Stimulated activated CD4-positive, alpha-beta T cell treated with anti-CD3 and anti-CD28 coated beads, Interleukin-1b, Interleukin-23, amount 100 ng/mL, for 48 hours (primary cell): ENCODE results near the gene PTGR2.
A peak's percentile ranks its signal among the peaks of the same experiment; 100 is the strongest.
"Not testable (repeated sequence)": the region's sequence is repeated elsewhere in the genome, so short reads cannot be mapped to it uniquely, and the experiment has no call there.

Experiments
- DNase-seq: peaks from one replicate; pipeline ENCODE4 v3.0.0-alpha.2; 2020

PTGR2 gene

DNA sequence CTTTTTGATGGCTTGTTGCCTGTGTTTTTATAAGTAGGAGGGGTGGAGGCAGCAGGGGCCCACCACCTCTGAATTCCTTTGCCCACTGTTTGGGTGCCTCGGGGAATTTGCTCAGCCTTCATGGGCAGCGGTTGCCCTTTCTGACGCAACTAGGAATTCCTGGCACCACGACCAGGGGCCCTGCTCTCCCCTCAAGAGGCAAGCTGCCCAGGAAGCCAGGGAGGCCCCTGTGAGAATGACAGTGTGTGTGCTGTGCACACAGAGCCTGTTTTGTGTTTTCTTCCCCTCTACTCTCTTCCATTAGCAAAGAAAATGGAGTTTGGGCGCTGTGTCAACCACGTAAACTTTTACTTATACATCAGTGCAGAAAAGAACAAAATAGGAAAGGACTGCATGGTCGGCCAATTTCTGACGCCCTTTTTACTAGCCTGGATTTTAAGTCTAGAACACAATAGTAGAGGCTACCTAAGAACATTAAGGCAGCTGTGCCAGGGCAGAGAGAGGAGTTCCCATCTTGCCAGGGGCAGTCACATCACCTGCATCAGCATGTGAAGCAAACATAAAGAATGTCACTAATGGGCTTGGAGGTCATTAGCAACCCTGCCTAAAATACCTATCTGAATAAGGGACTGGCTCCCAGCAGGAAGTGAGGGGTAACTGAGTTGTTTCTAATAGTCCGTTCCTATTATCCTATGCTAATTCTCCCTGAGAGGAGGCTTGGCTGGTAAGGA is 17.9 kb upstream of the PTGR2 start:
- no peak for DNase-seq

DNA sequence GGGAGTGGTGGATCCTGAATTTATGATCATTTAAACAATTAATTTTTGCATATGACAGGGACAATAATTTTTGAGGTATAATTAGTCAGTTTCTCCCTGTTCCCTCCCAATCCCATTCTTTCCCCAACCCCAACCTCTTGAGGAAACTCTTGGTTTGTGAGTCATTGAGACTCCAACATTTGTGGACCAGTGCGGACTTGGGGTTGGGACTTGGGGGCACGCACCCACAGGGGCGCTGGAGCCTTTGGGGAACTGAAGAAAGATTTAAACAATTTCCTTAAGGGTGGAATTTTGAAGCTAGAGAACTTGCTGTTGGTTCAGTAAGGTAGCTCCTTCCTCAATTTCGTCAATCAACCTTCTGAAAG is 17.4 kb upstream of the PTGR2 start:
- DNase-seq, result no peak

DNA sequence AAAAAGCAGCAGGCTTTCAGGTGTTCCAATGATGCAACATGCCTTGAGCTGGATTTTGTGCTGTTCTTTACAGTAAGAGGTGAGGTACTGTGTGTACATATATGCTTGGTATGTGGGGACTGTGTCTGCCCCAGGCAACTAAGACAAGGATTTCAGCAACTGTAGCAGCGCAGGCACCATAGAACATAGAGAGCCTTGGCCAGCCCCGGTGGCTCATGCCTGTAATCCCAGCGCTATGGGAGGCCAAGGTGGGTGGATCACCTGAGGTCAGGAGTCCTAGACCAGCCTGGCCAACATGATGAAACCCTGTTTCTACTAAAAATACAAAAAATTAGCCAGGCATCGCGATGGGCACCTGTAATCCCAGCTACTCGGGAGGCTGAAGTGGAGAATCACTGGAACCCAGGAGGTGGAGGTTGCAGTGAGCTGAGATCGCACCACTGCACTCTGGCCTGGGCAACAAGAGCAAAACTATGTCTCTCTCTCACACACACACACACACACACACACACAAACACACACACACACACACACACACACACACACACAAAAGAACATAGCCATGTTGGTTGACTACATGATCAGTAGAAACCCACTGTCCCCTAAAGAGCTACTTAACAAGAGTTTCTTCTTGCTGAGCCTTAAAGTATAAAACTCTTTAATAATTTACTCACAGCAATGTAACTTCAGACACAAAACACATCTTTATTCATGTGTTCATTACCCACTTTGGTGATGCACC is 13.2 kb upstream of the PTGR2 start:
- DNase-seq, result not testable (repeated sequence)

DNA sequence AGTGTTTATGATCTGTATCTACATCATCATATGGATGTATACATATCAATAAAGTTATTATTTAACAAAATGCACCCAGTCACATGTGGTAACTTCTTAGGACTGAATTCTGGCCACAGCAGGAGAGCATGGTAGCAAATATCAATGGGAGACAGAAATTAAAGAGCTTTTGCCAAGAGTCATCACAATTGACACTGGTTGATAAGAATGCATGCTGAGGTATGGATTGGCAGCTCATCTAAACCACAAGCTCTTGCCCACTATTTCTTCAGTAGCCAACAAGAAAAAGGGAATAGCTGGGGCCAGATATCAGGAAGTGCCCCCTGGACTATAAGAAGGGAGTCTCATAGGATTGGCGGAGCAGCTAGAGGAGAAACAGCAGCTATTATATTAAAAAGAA is 9.4 kb upstream of the PTGR2 start:
- no peak for DNase-seq

DNA sequence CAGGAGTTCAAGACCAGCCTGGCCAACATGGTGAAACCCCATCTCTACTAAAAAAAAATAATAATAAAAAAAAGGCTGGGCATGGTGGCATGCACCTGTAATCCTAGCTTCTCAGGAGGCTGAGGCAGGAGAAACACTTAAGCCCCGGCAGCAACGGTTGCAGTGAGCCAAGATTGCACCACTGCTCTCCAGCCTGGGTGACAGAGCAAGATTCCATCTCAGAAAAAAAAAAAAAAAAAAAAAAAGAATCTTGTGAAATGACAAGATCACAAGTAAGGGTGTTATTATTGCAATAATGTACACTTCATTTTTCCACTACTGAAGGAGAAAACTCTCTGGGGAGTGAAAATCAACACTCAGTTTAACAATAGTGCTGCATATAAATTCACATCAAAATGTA is 8.8 kb upstream of the PTGR2 start:
- no peak for DNase-seq

DNA sequence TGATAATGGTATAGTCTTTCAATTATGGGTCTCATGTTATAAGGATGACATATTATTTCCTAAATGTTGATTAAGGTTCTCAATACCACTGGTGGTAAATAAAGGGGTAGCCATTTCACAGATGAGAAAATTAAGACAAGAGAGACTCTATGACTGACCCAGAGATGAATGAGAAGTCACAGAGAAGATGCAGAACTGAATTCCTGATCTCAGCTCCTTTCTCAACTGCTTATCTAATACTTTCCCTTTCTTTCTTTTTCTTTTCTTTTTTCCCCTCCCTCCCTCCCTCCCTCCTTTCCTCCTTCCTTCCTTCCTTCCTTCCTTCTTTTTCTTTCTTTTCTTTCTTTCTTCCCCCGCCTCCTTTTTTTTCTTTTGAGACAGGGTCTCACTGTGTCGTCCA is 8.3 kb upstream of the PTGR2 start:
- no peak for DNase-seq

DNA sequence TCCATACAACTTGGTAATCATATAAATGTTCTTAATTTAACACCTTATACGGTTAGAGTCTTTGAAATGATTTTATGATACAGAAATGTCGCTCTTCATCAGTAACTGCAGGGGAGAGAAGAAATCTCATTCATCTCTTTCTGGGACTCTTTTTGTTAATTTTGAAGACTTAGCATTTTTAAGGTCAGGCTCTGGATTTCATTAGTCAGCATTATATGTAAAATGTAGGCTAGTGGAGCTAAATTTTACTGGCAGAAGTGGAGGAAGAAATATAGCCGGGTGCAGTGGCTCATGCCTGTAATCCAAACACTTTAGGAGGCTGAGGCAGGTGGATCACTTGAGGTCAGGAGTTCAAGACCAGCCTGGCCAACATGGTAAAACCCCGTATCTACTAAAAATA is 4.7 kb upstream of the PTGR2 start:
- no peak for DNase-seq

DNA sequence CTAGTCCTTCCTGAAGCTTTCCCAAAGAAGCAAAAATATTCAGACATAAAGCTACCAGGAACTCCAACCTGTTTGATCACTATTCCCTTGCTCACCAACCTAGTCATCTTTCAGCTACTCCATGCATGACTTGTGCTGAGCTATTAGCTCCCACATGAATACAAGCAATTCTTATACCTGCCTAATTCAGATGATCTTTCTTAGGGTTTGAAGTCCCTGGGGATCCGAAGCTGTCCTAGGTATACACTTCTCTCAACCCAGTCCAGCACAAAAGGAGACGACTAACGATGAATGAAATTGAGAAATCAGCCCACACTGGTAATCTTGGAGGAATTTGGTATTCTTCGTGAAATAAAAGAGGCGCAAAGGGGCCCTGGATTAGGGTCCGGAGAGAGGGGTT is 631 bp upstream of the PTGR2 start:
- DNase-seq, result no peak

DNA sequence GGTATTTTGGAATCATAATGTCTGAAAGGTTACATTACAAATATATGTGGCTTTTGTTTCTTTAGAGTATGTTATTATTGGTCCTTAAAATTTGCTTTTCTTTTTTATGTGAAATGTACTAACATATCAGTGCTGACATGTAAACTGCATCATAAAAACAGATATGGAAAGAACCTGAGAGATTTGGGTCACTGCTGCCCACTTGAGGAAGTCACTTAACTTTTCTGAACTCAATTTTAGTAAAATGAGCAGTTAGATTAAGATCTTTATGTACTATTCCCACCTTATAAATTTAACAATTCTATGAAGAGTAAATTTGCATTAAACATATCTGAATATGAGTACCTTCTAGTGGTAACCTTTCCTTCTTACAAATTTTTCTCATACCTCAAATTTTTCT is 7.5 kb downstream of the PTGR2 start:
- no peak for DNase-seq

DNA sequence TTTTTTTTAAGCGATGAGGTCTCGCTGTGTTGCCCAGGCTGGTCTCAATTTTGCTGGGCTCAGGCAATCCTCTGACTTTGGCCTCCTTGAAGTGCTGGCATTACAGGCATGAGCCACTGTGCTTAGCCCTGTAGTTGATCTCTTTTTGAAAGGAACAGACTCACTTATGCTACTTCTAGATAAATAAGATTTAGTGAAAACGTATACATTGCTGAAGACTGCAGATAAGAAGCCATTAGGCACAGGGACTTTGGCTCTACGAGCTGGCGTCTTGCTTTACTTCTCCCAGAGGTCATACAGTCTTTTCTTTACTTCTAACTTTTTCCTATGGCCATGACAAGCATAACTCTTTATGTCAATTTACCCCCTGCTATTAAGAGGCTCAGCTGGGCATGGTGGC is 9.4 kb downstream of the PTGR2 start:
- no peak for DNase-seq

DNA sequence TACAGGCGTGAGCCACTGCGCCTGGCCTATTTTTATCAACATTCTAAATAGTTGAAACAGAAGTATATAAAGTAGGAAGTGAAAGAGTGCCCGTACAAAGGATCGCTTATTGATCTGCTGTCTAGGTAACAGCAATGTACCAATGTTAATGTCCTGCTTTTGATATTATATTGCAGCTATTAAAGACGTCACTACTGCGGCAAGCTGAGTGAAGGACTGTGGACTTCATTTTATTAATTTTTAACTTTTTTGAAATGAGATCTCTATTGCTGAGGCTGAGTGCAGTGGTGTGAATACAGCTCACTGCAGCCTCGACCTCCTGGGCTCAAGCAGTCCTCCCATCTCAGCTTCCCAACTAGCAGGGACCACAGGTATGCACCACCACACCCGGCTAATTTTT is 10.8 kb downstream of the PTGR2 start:
- DNase-seq, result no peak

DNA sequence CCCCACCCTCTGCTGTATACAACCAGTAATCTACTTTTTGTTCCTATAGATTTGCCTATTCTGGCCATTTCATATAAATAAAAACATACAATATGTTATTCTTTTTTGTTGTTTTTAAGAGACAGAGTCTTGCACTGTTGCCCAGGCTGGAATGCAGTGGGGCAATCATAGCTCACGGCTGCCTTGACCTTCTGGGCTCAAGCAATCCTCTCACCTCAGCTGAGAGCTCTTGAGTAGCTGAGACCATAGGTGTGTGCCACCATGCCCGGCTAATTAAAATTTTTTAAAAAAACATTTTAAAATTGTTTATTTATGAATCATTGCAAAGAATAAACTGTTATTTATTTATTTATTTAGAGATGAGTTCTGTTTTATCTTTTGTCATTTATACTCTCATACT is 11.6 kb downstream of the PTGR2 start:
- DNase-seq, result no peak

DNA sequence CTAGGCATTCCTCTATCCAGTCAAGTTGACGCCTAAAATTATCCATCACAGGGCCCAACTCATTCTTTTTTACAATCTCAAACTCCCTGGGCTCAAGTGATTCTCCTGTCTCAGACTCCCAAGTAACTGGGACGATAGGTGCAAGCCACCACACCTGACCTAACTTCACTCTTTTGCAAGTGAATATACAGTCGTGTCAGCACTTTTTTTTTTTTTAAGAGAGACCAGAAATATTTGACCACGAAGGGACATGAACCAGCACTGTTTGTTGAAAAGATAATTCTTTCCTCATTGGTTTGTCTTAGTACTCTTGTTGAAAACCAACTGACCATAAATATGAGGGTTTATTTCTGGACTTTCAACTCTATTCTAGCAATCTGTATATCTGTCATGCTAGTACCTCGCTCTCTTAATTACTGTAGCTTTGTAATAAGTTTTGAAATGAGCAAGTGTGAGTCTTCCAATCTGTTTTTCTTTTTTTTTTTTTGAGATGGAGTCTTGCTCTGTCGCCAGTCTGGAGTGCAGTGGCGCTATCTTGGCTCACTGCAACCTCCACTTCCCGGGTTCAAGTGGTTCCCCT is 14.0 kb downstream of the PTGR2 start:
- no peak for DNase-seq

DNA sequence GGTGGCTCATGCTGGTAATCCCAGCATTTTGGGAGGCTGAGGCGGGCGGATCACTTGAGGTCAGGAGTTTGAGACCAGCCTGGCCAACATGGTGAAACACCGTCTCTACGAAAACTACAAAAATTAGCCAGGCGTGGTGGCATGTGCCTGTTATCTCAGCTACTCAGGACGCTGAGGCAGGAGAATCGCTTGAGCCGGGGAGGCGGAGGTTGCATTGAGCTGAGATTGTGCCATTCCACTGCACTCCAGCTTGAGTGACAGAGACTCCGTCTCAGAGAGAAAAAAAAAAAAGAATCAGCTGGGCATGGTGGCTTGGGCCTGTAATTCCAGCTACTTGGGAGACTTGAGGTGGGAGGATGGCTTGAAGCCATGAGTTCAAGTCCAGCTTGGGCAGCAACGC is 18.1 kb downstream of the PTGR2 start:
- not testable (repeated sequence) for DNase-seq

DNA sequence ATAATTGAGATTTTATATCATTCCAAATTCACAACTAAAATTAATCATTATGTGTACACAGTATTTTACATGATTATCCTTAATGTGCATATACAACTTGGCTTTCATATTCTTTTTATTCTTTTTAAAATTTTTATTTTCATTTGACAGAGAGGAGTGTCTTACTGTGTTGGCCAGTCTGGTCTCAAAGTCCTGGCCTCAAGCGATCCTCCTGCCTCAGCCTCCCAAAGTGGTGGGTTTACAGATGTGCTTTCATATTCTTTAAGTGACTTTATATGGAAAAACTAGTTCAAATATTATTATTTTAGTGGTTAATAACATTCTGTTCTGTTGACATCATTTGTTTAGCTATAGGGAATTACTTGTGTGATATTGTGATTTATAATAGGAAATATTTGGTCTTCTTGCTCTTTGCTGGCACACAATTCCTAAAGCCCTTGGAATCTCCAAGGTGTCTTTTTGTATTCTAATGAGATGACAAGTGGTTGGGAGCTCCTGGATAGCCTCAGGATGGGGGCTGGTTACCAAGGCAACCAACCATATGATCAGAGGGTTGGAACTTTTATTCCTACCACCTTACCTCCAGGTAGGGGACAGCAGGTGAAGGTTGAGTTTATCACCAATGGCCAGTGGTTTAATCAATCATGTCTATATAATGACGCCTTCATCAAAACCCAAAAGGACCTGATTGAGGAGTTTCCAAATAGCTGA is 19.0 kb downstream of the PTGR2 start:
- no peak for DNase-seq

DNA sequence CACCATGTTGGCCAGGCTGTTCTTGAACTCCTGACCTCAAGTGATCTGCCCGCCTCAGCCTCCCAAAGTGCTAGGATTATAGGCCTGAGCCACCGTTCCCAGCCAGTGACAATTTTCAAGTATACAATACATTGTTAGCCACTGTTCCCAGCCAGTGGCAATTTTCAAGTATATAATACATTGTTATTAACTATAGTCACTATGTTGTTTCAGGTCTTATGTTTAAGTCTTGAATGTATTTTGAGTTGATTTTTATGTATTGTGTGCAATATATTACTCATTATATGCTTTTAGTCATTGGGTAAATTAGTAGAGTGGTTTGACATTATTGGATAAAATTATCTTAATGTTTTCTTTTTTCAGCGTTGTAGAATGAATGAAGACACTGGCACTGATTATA is 22.0 kb downstream of the PTGR2 start:
- no peak for DNase-seq

DNA sequence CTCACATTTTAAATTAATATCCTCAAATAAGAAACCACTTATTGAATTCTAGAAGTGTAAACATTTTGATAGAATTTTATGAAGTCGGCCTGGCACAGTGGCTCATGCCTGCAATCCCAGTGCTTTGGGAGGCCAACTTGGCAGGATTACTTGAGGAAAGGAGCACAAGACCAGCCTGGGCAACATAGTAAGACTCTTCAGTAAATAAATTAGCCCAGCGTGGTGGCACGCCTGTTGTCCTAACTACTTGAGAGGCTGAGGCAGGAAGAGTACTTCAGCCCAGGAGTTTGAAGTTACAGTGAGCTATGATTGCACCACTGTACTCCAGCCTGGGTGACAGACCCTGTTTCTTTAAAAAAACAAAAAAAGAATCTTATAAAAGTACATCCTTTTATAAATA is 26.2 kb downstream of the PTGR2 start:
- no peak for DNase-seq

DNA sequence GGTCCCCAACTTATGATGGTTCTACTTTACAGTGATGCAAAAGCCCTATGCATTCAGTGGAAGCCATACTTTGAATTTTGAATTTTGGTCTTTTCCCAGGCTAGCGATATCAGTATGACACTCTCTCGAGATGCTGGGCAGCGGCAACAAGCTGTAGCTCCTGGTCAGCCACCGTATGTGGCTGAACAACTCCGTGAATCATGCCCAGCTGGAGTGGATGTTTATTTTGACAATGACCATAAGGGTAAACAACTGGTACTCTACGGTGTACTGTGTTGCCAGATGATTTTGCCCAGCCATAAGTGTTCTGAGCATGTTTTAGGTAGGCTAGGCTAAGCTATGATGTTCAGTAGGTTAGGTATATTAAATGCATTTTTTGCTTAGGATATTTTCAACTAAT is 26.8 kb downstream of the PTGR2 start:
- DNase-seq, result no peak

DNA sequence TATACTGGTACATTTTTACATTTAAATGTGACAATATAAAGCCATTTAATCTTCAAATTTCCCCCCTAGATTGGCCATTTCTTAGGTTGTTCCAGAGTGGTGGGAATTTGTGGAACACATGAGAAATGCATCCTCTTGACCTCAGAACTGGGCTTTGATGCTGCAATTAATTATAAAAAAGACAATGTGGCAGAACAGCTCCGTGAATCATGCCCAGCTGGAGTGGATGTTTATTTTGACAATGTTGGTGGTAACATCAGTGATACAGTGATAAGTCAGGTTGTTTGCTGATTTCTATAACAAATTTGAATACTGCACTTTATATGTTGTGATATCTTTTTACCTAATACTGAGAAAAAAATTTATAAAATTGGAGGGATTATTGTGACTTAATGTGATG is 27.4 kb downstream of the PTGR2 start:
- no peak for DNase-seq

DNA sequence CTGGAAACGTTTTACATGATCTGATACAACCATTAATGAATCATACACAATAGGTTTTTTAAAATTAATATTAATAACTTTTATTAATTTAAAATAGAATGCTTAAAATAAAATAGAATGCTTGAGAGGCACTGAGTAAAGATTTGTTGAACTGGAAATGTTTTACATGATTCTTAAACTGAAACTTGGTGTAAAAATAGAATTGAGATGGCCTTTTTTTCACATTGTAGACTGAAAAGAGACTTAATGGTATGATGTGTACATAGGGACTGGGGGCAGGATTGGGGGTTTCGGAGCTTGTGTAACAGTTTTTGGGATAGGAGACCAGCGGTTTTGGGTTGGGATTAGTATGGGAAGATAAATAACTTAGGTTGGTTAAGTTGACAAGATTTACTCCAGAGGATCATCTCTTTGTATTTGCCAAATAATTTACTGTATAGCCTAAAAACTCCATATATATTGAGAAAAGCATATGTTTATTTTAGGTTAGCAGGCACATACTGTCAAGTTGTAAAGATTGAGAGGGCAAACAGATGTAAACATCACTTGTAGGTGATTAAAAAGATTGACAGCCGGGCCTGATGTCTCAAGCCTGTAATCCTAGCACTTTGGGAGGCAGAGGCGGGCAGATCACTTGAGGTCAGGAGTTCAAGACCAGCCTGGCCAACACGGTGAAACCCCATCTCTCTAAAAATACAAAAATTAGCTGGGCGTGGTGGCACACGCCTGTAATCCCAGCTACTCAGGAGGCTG is 33.0 kb downstream of the PTGR2 start:
- DNase-seq, result no peak

DNA sequence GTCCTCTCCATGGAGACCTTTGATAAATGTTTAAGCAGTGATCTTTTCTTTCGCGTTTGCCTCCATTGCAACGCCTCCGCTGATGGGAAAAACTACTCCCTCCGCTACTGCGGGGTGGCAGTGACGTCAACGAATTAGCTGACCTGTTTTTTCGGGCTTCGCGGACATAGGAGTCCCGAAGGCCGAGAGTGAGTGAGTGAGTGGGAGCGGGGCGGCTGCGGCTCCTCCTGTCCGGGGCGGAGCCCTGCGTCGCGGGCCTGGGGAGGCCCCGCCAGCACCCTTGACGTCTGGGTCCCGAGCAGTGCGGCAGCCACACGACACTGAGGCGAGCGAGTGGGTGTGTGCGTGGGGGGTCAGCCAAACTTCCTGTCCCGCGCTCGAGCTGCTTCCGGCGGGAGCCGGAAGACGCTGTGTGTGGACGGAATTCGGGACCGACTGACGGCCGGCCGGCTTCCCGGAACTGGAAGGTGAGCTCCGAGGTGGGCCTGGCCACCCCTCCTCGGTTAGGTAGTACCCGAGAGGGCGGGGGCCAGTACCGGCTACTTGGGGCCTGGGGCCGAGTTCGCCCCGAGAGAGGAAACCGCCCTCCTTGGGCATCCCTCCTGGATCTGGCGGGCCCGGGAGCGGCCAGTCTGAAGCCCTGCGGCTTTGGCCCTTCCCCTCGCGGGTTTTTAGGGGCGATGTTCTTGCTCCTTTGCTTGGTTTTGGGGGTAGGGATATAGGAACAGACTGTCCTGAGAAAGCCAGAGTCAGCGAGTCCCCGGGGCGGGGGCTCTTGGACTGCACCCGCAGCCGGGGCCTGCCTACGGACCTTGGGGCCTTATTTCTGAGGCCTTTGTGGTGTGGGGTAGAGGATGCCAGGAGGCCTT is 35.1 kb downstream of the PTGR2 start, which contains the start of gene ZNF410:
Gene ZNF410, plus strand, starts transcription at position 411 of the 869 bp plus-strand sequence. CDS start 5,317 bp downstream, outside the sequence.
- peak; percentile 95 for DNase-seq

DNA sequence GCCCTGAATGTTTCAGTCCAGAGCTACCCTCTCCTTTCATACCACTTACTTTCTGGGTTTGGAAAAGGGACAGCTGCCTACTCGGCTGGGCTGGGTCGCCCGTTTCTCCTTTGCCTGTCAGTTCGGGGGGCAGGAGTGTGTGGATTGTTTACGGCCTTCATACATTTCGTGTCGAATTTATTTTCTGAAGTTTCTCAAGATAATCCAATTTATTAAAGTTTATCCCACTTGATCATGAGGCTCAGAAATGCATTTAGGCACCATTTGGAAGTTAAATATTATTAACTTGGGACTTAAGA is 35.6 kb downstream of the PTGR2 start:
- DNase-seq, result no peak
